Measurements from ENCODE around the gene CDC40.

DNA sequence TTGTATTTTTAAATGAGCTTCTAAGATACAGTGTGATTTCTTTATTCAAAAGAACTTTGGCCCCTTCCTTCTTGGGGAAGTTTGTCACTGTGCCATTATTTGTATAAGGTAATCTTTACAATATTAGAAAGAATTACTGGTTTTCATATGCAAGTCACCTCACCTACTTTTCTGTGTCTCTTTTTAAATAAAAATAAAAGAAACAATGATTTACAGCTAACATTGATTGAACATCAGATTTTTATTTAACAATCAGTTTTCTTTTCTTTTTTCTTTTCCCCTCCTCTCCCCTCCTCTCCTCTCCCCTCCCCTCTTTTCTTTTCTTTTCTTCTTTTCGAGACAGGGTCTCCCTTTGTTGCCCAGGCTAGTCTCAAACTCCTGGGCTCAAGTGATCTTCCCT lies 46.0 kb downstream of the CDC40 start:
- TF ChIP-seq, protein P1, sequence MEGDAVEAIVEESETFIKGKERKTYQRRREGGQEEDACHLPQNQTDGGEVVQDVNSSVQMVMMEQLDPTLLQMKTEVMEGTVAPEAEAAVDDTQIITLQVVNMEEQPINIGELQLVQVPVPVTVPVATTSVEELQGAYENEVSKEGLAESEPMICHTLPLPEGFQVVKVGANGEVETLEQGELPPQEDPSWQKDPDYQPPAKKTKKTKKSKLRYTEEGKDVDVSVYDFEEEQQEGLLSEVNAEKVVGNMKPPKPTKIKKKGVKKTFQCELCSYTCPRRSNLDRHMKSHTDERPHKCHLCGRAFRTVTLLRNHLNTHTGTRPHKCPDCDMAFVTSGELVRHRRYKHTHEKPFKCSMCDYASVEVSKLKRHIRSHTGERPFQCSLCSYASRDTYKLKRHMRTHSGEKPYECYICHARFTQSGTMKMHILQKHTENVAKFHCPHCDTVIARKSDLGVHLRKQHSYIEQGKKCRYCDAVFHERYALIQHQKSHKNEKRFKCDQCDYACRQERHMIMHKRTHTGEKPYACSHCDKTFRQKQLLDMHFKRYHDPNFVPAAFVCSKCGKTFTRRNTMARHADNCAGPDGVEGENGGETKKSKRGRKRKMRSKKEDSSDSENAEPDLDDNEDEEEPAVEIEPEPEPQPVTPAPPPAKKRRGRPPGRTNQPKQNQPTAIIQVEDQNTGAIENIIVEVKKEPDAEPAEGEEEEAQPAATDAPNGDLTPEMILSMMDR (IDR thresholded peaks at IDR 0.05; ENCODE audit: insufficient read depth, low read length, poor library complexity, severe bottlenecking) = no peak
- TF ChIP-seq EZH2phosphoT487 (conservative IDR thresholded peaks at IDR 0.05; ENCODE audit: low read length) = no peak

Data from SU-DHL-6 (cell line).